Stimulated activated CD4-positive, alpha-beta T cell treated with anti-CD3 and anti-CD28 coated beads, Interleukin-15, amount 100 ng/mL, for 1 hour (primary cell): Measurements from ENCODE around the gene TM2D3.

Experiments
- DNase-seq, 2 donors: peaks; one replicate each; pipeline ENCODE4 v3.0.0-alpha.2; 2020; ENCODE audit warnings: low read depth in 1 of 2, low spot score in 1 of 2

TM2D3 gene

DNA sequence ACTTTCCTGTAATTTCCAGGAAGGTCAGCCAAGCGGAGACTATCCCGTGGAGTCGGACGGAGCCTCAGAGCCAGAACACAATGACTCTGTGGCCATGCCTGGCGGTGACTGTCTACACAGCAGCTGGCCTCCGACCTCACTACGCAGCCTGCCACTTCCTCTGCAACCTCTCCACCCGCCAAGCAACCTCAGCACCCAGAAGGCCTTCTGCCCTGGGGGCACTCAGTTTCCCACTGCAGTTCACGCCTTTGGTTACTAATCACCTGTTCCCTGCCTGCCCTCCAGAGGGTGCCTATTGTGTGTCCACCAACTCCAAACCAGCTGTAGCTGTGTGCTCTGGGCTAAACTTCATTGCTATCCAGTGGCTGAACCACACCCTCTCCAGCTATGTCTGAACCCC, 44.0 kb downstream of the TM2D3 start:
- no peak for DNase-seq

- no peak for DNase-seq
These were observed 45.1 kb downstream of the TM2D3 start for GRCh38 chr15:101607108-101607507.

DNA sequence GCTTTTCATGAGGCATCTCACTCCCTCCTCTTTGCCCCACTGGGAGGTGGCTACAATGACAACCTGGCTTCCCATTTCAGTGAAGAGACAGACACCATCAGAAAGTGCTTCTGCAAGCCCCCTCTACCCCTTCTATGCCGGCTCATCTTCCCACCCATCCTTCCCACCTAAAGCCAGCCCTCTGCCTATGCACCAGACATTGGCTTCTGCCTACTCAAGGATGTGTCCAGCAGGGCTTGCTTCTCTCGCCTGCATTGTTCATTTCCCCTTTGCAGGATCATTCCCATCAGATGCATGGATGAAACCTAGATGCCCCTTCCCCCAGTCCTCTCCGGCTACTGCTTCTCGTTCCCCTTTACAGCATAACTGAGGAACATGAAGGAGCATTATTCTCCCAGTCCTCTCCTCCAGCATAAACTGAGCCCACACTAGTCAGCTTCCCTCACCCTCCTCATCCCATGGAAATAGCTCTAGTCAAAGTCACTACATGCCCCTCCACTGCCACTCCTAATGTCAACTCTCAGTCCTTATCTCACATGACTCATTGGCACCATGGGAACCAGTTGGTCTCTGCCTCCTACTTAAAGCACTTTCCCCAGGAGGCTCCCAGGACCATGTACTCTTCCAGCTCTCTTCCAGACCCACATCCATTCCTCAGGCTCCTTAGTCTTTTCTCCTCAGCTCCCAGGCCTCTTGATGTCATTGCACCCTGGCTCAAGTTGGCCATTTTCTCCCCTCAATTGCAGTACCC, 47.9 kb downstream of the TM2D3 start:
- DNase-seq: no peak

DNA sequence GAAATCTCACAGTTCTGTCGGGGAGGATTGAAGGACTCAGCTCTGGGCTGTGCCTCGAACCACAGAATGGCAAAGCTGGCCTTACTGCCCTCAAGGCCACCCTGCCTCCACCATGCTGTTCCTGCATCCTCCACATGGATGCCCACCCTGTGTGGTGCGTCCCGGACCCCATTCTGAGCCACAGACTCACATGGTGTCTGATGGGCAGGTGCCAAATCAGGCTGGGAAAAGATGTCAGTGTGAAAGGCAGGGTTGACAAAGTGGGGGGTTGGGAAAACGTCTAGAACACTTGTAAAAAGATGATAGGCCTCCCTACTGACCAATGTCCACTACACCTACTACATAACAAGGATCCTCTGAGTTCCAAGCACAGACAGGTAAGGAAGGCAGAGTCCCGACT, 49.4 kb downstream of the TM2D3 start:
- no peak for DNase-seq

DNA sequence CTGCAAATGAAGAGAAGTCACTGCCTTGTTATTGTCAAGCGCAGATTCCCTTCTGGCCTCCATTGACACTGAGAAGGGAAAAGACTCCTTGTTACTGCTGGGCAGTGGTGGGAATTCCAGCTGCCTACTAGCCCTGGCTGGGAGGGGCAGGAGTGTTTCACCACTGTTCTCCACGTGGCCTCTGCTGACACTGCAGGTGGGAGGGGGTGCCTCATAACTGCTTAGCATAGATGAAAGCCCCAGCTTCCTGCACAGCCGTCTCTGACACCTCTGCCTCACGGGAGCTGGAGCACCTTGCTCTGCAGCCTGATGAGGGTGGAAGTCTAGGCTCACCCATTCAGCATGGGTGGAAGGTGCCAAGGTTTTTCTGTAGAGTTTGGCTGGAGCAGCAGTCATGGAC, 52.1 kb downstream of the TM2D3 start:
- DNase-seq: no peak

- no peak for DNase-seq
These were observed 53.1 kb downstream of the TM2D3 start for GRCh38 chr15:101599091-101599490.

- no peak for DNase-seq
These were observed 54.7 kb downstream of the TM2D3 start for GRCh38 chr15:101597360-101597928.

GRCh38 chr15:101596633-101597032, 55.5 kb downstream of the TM2D3 start:
- no peak for DNase-seq
